IPS-11a (cell line): Measurements from ENCODE around the gene ANO9.
"Not testable (repeated sequence)": the region's sequence is repeated elsewhere in the genome, so short reads cannot be mapped to it uniquely, and the experiment has no call there.

Source experiments
- H3K4me3 ChIP-seq: one replicate; pipeline ENCODE4 v1.5.1; 2013; ENCODE audit warnings: low read depth, low read length, control low read depth

ANO9 gene

DNA sequence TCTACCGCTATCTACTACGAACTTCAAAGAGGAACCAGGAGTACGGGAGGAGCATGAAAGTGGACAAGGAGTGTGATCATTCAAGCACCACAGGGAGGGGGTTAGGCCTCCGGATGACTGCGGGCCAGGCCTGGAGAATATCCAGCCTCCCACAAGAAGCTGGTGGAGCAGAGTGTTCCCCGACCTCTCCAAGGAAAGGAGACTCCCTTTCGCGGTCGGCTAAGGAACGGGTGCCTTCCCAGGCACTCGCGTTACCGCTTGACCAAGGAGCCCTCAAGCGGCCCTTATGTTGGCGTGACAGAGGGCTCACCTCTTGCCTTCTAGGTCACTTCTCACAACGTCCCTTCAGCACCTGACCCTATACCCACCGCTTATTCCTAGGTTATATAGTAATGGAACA lies 52.4 kb downstream of the ANO9 start:
- not testable (repeated sequence) for H3K4me3 ChIP-seq

DNA sequence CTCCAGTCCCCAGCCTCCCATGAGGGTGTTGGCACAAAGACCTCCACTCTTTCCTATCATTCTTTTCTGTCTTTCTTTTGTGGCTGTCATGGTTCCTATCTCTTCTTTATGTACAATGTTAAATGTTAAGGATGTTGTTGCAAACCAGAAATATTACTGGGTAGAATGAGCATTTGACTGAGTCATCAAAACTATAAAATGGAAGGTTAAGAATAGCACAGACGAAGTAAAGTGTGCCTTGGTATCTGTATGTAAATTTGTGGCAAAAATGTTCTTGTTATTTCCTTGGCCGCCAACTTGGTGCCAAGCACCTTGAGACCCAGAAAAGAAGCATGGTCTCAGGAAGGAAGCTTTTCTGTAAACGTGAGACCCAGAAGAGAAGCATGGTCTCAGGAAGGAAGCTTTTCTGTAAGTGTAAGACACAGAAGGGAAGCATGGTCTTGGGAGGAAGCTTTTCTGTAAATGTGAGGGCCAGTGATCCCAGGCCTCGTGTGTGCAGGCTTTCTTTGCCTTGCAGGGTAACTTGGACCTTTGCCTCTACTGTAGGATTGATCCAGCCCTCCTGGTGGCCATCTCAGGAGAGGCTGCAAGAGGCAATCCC lies 54.5 kb downstream of the ANO9 start:
- no peak overlapping the region for H3K4me3 ChIP-seq

DNA sequence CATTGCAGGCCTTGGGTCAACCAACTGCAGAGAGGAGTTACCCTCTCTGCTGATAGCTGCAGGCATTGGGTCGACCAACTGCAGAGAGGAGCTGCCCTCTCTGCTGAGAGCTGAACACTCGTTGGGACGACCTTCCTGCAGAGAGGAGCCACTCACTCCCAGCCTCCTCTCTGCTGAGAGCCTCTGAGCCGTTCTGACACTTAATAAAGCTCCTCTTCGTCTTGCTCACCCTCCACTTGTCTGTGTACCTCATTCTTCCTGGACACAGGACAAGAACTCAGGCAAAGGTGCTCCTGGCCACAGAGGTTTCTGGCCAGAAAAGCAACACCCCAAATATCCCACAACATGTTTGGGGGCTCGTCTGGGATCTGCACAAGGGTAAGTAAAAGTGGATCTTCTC lies 55.3 kb downstream of the ANO9 start:
- H3K4me3 ChIP-seq: no peak overlapping the region

DNA sequence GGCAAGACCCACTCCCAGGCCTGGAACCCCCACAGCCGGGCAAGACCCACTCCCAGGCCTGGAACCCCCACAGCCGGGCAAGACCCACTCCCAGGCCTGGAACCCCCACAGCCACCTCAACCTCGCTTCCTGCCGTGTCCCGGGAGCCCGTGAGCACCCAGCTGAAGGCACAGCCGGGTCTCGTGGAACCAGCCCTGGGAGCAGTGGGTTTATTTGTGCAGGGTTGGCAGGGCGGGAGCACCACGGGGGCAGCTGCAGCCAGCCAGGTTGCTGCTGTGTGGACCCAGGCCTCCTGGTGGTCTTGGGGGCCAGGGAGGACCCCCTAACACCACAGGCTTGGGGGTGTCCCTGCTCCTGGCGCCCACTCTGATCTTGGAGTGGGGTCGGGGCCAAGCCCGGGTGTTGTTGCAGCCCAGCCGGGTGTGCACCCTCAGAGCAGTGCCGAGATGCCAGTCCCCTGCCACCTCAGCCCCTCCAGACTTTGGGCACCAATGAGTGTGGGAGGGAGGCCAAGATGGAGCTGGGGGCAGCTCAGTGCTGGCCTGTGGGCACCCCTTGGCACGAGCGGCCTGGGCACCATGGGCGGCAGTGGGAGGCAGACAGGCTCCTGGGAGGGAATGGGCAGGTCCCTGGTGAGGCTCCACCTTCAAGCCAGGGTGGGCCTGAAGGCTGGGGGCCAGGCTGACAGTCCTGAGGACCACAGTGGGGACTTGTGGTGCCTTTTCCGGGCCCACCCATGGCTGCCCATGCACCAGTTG lies 56.0 kb downstream of the ANO9 start:
- H3K4me3 ChIP-seq: no peak overlapping the region

DNA sequence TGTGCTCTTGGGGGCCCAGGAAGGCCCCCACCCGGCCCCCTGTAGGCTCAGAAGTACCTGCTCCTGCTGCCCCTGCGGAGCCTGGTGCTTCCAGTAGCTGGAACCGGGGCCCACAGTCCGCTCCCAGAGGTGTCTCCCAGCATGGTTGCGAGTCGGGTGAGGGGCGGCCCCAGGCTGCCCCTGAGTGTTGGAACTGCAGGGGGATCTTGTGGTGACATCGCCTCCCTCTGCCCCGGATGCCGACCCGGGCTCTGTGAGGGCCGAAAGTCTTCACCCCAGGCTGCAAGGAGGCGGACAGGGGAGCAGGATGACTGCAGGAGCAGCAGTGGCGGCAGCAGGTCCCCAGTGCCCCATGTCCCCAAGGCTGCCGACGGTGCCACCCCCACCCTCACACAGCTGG lies 57.3 kb downstream of the ANO9 start:
- no peak overlapping the region for H3K4me3 ChIP-seq

DNA sequence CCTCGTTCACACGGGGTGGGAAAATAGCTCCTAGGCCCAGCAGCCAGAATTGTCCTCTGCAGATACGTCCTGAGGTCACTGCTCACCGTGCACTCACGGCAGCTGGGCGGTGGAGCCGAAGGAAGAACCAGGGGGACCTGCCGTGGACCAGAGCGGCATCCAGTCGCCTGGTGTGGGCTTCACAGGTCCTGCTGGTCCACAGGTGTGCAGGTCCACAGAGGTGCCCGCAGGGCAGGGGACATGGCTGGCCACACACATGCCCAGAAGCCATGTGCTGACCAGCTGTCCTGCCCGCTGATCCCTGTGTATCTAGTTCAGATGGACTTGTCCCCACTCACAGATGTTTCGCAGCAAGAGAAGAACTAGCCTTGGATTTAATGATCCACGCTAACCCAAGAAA lies 58.4 kb downstream of the ANO9 start:
- H3K4me3 ChIP-seq: no peak overlapping the region

DNA sequence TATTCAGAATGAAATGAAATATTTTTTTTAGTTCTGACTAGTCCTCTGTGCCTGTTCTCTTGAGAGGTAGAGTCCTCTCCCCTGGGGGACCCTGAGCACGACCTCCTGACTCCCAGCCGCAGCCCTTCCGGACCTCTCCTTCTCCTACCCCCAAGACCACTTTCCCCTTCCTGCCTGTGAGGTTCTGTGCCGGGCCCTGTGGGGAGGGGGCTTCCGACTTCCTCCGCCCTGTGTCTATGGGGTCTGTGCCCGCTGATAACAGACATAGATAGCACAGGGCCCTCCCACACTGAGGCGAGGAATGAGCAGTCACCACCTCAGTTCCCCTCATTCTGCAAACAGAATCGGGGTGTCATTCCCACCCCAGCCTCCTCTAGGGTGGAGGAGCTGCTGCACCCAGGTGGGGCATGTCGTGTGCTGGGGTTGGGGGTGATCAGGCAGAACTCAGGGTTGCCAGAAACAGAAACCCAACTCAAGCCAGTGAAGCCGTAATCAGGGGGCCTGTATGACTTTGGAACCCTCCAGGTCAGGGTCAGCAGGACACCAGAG lies 59.7 kb downstream of the ANO9 start:
- H3K4me3 ChIP-seq: no peak overlapping the region

DNA sequence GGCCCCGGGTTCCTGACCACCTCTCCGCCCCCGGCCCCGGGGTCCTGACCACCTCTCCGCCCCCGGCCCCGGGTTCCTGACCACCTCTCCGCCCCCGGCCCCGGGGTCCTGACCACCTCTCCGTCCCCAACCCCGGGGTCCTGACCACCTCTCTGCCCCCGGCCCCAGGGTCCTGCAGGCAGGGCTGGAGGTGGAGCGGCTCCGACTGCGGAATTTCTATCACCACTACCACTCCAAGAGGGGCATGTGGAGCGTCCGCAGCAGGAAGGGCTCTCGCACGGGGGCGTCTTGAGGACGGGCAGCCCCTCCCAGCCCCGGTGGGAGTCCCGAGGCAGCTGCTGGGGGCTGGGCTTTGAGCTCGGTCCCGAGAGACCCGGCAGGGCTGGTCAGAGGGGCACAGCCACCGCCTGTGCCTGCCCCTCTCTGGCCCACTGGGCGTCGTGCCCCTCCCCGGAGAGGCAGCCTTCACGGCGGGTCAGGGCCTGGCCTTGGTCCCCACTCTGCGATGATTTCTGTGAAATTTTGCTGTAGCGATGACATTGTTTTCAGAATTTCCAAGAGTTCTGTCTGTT lies 60.2 kb downstream of the ANO9 start:
- H3K4me3 ChIP-seq: no peak overlapping the region

DNA sequence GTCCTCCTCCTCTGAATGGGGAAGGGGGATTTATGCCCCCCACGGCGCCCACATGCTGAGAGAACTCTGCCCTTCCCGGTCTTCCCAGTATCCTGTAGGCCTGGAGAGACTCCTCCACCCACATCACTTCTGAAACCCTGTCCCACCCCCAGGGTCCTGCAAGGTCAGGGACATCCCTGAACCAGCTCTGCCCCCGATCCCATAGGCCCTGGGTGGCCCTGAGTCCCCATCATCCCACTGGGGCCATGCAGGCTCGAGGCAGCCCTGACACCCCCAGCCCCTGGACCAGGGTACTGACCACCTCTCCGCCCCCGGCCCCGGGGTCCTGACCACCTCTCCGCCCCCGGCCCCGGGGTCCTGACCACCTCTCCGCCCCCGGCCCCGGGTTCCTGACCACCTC lies 60.8 kb downstream of the ANO9 start:
- H3K4me3 ChIP-seq: no peak overlapping the region

DNA sequence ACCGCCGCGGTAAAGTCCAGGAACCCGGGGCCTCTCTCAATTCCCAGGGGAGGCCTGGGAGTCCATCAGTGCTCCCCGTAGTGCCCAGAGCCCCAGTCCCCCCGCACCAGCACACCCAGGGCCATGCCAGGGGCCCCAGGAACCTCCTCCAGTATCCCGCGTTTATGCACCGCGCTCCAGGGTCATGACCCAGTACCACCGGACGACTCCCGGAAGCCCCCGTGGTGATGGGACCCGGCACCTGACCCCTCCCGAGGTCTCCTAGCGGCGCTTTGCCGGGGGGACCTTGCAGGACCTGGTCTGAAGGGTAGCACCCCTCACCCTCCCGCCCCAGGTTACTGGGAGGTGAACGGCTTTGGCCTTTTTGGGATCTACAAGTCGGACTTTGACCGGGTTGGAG lies 61.3 kb downstream of the ANO9 start:
- H3K4me3 ChIP-seq: no peak overlapping the region

DNA sequence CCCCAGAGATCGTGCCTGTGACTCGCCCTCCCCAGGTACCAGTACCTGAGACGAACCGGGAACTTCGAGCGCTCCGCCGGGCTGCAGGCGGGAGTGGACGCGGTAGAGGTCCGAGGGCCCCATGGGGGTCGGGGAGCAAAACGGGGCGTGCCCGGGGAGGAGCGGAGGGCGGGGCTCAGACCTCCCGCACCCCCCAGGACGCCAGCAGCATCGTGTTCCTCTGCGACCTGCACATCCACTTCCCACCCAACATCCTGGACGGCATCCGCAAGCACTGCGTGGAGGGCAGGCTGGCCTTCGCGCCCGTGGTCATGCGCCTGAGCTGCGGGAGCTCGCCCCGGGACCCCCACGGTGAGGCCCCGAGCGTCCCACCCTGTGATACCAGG lies 61.7 kb downstream of the ANO9 start:
- no peak overlapping the region for H3K4me3 ChIP-seq

DNA sequence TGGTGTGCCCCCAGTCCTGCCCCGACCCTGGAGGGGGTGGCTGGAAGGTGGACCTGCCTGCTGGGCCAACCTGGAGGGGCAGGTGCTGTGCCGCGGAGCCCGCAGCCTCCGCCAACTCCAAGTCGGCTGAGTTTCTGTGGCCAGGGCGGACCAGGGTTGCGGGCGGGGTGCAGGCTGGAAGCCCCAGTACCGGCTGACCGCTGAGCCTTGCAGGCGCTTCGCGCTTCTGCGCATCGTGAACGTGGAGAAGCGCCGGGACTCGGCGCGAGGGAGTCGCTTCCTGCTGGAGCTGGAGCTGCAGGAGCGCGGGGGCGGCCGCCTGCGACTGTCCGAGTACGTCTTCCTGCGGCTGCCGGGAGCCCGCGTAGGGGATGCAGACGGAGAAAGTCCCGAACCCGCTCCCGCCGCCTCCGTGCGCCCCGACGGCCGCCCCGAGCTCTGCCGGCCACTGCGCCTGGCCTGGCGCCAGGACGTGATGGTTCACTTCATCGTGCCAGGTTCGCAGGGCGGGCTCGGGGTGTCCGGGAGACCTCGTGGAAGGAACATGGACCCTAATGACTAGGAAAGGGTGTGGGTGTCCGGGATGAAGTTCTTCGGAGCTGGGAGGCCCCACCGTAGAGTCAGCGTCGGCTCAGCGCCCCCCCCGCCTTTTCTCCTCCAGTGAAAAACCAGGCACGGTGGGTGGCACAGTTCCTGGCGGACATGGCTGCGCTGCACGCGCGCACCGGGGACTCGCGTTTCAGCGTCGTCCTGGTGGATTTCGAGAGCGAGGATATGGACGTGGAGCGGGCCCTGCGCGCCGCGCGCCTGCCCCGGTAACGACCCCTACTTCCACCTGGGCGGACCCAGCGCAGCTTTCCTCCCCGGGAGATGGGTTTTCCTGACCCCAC lies 62.4 kb downstream of the ANO9 start:
- H3K4me3 ChIP-seq: no peak overlapping the region

DNA sequence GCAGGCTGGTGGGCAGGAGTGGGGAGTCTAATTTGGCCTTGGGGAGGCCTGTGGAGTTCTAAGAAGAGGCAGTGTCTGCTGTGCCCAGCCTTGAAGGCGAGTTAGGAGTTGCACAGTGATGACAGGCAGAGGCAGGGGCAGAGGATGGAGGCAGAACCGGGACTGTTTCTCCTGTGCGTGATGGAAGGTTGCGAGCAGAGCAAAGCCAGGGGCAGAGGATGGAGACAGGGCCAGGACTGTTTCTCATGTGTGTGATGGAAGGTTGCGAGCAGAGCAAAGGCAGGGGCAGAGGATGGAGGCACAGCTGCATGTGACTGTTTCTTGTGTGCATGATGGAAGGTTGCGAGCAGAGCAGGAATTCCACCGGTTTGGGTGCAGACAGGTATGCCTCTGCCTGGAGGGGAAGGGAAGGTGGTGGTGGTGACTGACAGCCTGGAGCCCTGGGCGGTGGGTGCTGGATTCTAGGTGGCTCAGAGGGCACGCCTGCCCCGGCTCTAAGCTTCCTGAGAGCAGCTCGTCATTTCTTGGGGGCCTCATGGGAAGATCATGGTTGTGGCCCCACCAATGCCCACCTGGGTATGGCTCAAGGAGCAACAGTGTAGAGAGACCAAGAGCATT lies 63.8 kb downstream of the ANO9 start:
- no peak overlapping the region for H3K4me3 ChIP-seq

DNA sequence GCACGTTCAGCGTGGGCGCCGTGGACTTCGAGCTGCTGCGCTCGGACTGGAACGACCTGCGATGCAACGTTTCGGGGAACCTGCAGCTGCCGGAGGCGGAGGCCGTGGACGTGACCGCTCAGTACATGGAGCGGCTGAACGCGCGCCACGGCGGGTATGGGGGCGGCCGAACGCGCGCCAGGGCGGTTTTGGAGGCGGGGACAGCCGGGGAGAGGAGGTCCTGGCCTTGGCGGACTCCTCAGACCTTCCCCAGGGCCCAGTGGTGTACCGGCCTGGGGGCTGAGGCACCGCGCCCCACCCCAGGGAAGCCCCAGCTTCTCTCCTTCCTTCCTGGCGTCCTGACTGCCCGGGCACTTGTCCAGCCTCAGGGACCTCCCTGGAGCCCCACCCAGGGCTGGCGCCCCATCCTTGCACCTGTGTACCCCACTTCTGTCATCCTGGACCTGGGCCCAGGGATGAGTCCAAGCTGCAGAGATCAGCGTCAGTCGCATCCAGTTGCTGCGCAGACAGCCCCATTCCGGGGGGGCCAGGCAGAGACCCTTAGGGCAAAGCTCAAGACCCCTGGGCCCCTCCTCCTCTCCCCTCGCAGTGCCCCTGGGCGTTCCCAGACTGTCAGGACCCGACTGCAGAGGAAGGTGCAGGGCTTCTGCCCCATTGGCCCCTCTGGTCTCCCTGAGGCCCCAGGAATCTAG lies 64.5 kb downstream of the ANO9 start:
- no peak overlapping the region for H3K4me3 ChIP-seq

DNA sequence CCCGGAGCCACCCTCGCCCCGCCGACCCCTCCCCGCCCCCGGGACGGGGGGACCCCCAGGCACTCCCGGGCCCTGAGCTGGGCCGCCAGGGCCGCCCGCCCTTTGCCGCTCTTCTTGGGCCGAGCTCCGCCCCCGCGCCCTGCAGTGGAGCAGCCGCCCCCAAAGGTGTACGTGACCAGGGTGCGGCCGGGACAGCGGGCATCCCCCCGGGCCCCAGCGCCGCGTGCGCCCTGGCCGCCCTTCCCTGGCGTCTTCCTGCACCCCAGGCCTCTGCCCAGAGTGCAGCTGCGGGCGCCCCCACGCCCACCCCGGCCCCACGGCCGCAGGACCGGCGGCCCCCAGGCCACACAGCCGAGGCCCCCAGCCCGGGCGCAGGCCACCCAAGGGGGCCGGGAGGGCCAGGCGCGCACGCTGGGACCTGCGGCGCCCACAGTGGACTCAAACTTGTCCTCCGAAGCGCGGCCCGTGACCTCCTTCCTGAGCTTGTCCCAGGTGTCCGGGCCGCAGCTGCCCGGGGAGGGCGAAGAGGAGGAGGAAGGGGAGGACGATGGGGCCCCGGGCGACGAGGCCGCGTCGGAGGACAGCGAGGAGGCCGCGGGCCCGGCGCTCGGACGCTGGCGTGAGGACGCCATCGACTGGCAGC lies 65.2 kb downstream of the ANO9 start:
- H3K4me3 ChIP-seq: no peak overlapping the region

DNA sequence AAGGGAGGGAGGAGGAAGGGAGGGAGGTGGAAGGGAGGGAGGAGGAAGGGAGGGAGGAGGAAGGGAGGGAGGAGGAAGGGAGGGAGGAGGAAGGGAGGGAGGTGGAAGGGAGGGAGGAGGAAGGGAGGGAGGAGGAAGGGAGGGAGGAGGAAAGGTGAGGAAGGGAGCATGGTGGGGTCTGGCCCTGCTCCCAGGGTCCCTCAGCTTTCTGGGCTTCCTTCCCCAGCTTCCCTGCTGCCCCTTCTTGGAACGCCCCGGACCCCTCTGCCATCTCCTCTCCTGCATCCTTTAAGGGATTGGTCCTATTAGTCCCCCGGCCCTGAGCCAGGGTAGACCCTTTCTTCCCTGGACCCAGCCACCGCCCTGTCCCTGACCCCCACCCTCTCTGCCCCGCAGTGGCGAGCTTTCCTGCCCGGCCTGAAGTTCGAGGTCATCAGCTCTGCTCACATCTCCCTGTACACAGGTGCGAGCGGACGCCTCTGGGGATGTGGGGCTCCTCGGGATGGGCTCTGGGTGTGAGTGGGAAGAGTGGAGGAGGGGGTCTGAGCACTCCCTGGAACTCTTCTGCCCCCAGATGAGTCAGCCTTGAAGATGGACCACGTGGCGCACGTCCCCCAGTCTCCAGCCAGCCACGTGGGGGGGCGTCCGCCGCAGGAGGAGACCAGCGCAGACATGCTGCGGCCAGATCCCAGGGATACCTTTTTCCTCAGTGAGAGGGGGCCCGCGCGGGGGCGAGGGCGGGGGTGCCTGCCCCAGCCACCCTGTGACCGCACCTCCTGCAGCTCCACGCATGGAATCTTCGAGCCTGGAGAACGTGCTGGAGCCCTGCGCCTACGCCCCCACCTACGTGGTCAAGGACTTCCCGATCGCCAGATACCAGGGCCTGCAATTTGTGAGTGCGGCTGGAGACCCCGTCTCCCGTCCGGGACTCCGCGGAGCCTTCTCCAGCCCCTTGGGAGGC lies 66.5 kb downstream of the ANO9 start:
- H3K4me3 ChIP-seq: no peak overlapping the region

DNA sequence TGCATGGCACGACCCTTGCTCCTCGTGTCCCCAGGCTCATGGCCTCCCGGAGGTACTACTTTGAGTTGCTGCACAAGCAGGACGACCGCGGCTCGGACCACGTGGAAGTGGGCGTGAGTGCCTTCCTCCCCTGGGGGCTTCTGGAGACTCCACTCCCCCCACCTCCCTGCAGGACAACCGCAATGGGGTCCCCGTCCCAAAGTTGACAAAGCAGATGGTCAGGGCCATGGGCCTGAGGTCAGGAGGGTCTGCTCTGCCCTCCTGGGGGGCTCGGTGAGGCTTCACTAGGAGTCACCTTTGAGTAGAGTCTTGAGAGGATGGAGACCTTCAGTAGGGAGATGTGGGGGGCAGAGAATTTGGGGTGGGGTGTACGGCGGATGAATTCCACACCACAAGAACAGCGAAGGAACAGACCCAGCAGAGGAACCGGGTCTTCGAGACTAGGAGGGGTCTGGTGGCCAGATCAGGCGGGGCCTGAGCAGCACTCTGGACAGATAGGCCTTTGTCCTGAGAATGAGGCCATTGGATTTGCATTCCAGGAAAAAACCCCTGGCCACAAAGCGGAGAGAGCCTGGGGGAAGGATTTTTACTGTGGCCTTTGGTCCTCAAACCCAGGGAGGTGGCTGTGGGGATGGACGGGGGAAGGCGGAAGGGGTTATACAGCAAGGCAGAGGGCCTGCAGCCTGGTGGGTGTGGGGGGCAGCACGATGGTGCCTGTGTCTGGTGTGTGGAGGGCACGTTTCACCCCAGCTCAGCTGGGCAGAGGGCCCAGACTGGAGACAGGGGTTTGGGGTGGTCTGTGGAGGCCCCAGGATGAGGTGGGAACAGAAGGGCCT lies 67.9 kb downstream of the ANO9 start:
- no peak overlapping the region for H3K4me3 ChIP-seq
